ENCODE measurements around the gene LRRK2.
"Not testable (repeated sequence)": the region's sequence is repeated elsewhere in the genome, so short reads cannot be mapped to it uniquely, and the experiment has no call there.

LRRK2 gene

GRCh38 chr12:40224439-40225291 is at the start of gene LRRK2:
Gene LRRK2, plus strand, starts transcription at chr12:40224997. Its CDS starts 135 bp downstream, at chr12:40225132.
- DNase-seq (ENCODE audit: low read depth), result no peak

GRCh38 chr12:40175045-40175444 is 49.8 kb upstream of the LRRK2 start:
- no peak for DNase-seq (ENCODE audit: low read depth)

- DNase-seq (ENCODE audit: low read depth), result no peak
These were observed 49.3 kb upstream of the LRRK2 start for GRCh38 chr12:40175489-40175888.

- DNase-seq (ENCODE audit: low read depth), result no peak
These were observed 46.1 kb upstream of the LRRK2 start for GRCh38 chr12:40178701-40179100.

GRCh38 chr12:40181490-40181889 is 43.3 kb upstream of the LRRK2 start:
- DNase-seq (ENCODE audit: low read depth), result no peak

- DNase-seq (ENCODE audit: low read depth), result no peak
These were observed 41.1 kb upstream of the LRRK2 start for GRCh38 chr12:40183715-40184114.

GRCh38 chr12:40184493-40185302 is 40.1 kb upstream of the LRRK2 start:
- no peak for DNase-seq (ENCODE audit: low read depth)

GRCh38 chr12:40185303-40185693 is 39.5 kb upstream of the LRRK2 start:
- no peak for DNase-seq (ENCODE audit: low read depth)

- DNase-seq (ENCODE audit: low read depth), result no peak
These were observed 36.1 kb upstream of the LRRK2 start for GRCh38 chr12:40188558-40189320.

GRCh38 chr12:40192704-40193255 is 32.0 kb upstream of the LRRK2 start:
- DNase-seq (ENCODE audit: low read depth), result no peak

- no peak for DNase-seq (ENCODE audit: low read depth)
These were observed 30.0 kb upstream of the LRRK2 start for GRCh38 chr12:40194846-40195245.

- no peak for DNase-seq (ENCODE audit: low read depth)
These were observed 27.2 kb upstream of the LRRK2 start for GRCh38 chr12:40197590-40197989.

- DNase-seq (ENCODE audit: low read depth), result no peak
These were observed 26.2 kb upstream of the LRRK2 start for GRCh38 chr12:40198601-40199000.

GRCh38 chr12:40202095-40203059 is 22.4 kb upstream of the LRRK2 start:
- no peak for DNase-seq (ENCODE audit: low read depth)

GRCh38 chr12:40203060-40203430 is 21.8 kb upstream of the LRRK2 start:
- no peak for DNase-seq (ENCODE audit: low read depth)

- DNase-seq (ENCODE audit: low read depth), result no peak
These were observed 20.5 kb upstream of the LRRK2 start for GRCh38 chr12:40204337-40204736.

- DNase-seq (ENCODE audit: low read depth), result no peak
These were observed 17.2 kb upstream of the LRRK2 start for GRCh38 chr12:40207551-40207950.

- DNase-seq (ENCODE audit: low read depth), result no peak
These were observed 15.9 kb upstream of the LRRK2 start for GRCh38 chr12:40208707-40209446.

- no peak for DNase-seq (ENCODE audit: low read depth)
These were observed 14.9 kb upstream of the LRRK2 start for GRCh38 chr12:40209886-40210285.

- DNase-seq (ENCODE audit: low read depth), result not testable (repeated sequence)
These were observed 13.6 kb upstream of the LRRK2 start for GRCh38 chr12:40211186-40211585.

All from stimulated activated CD4-positive, alpha-beta T cell treated with anti-CD3 and anti-CD28 coated beads, Interleukin-2, amount 100 ng/mL, for 4 hours (primary cell).